SK-N-SH (cell line): ENCODE results near the gene CMYA5.

Experiments
- EP300 ChIP-seq, 2 experiments: IDR thresholded peaks; 2 replicates each; pipeline versions ENCODE4 v1.4.0 to v1.6.1; 2012; ENCODE audit warnings: borderline replicate concordance in 1 of 2, low read depth in 1 of 2, low read length in 1 of 2
- FOSL2 ChIP-seq: IDR thresholded peaks from 2 replicates; pipeline ENCODE4 v1.4.0; 2012; ENCODE audit warnings: low read depth, mild to moderate bottlenecking, moderate library complexity, borderline replicate concordance
- TAF1 ChIP-seq: IDR thresholded peaks from 2 replicates; pipeline ENCODE4 v1.6.1; 2012; ENCODE audit warnings: low read depth, mild to moderate bottlenecking, low read length, moderate library complexity, borderline replicate concordance
- YY1 ChIP-seq: IDR thresholded peaks from 2 replicates; pipeline ENCODE4 v1.4.0; 2012; ENCODE audit warnings: low read depth, mild to moderate bottlenecking

GRCh38 chr5:79754865-79755555 is 65.4 kb downstream of the CMYA5 start:
- TF ChIP-seq TAF1 (no peak), FOSL2 (no peak), EP300 (IDR thresholded peaks at IDR 0.05; ENCODE audit: borderline replicate concordance in 1 of 2, low read depth in 1 of 2, low read length in 1 of 2) (no peak), YY1 (no peak)
